Smooth muscle cell (in vitro differentiated cells): Measurements from ENCODE around the gene TSEN15. TPM values are rescaled to one million over a fixed set of nuclear protein-coding genes. Genes with fewer than 3 reads are reported as not detected.
"Not testable (repeated sequence)": the region's sequence is repeated elsewhere in the genome, so short reads cannot be mapped to it uniquely, and the experiment has no call there.

Experiments used
- DNase-seq: peaks from one replicate; lab custom pipeline; 2025; ENCODE audit not compliant: unreplicated experiment; lab: John Stamatoyannopoulos, UW
- H2AFZ ChIP-seq: fragments of 200-600 bp; sonication (generic); 2 replicates; pipeline ENCODE4 v1.6.0; 2016; ENCODE audit warnings: antibody characterized with exemption, low read depth, mild to moderate bottlenecking
- H3F3A ChIP-seq: fragments of 200-600 bp; sonication (generic); 2 replicates; pipeline ENCODE4 v1.6.0; 2017; ENCODE audit warnings: antibody characterized with exemption, low read depth
- H3K27ac ChIP-seq: fragments of 200-600 bp; sonication (generic); 2 replicates; pipeline ENCODE4 v1.5.1; 2016; ENCODE audit warnings: low read depth, mild to moderate bottlenecking
- H3K27me3 ChIP-seq: fragments of 200-600 bp; sonication (generic); 2 replicates; pipeline ENCODE4 v1.6.1; 2016; ENCODE audit warnings: low read depth, mild to moderate bottlenecking
- H3K36me3 ChIP-seq: fragments of 200-600 bp; sonication (generic); 2 replicates; pipeline ENCODE4 v1.5.1; 2016; ENCODE audit warnings: low read depth
- H3K4me1 ChIP-seq: fragments of 200-600 bp; sonication (generic); 2 replicates; pipeline ENCODE4 v1.5.1; 2016; ENCODE audit warnings: low read depth
- H3K4me2 ChIP-seq: fragments of 200-600 bp; sonication (generic); 2 replicates; pipeline ENCODE4 v1.6.0; 2016; ENCODE audit warnings: mild to moderate bottlenecking
- H3K4me3 ChIP-seq: fragments of 200-600 bp; sonication (generic); 2 replicates; pipeline ENCODE4 v1.5.1; 2016; ENCODE audit warnings: mild to moderate bottlenecking
- H3K79me2 ChIP-seq: fragments of 200-600 bp; sonication (generic); 2 replicates; pipeline ENCODE4 v1.6.0; 2016; ENCODE audit warnings: low read depth, mild to moderate bottlenecking
- H3K9ac ChIP-seq: fragments of 200-600 bp; sonication (generic); 2 replicates; pipeline ENCODE4 v1.6.0; 2016; ENCODE audit warnings: low read depth
- H3K9me3 ChIP-seq: fragments of 200-600 bp; sonication (generic); replicated peaks from 2 replicates; pipeline ENCODE4 v1.5.1; 2016; ENCODE audit warnings: low read depth
- H4K20me1 ChIP-seq: fragments of 200-600 bp; sonication (generic); 2 replicates; pipeline ENCODE4 v1.6.0; 2016; ENCODE audit warnings: low read depth
- WGBS: methylation state at CpG from one replicate; pipeline ENCODE4 v1.1.7; 2016; ENCODE audit warnings: low lambda C conversion rate; 5-methylcytosine and 5-hydroxymethylcytosine counted together
- polyA plus RNA-seq: library from polyadenylated mRNA; unstranded; fragments of >200 nt; fragmentation: Nextera tagmentation; extraction: Ambion mirVana; gene quantifications from 2 replicates; pipeline ENCODE4 v1.2.1, GENCODE V29; 2016
- total RNA-seq: library from RNA; depleted of rRNA; stranded (reverse); fragments of >200 nt; gene quantifications from 2 replicates; pipeline ENCODE4 v1.2.3, GENCODE V29; 2014
- TF ChIP-seq, protein P1 (sequence below): fragments of 200-600 bp; sonication (generic); IDR thresholded peaks from 2 replicates; pipeline ENCODE4 v1.5.1; 2017; ENCODE audit warnings: borderline replicate concordance, mild to moderate bottlenecking, antibody characterized with exemption; ENCODE audit not compliant: insufficient read depth, poor library complexity, severe bottlenecking

Gene TSEN15
- total and polyA plus RNA-seq, 2 experiments from 2014 or later, result 35.6 to 82.0 TPM

DNA sequence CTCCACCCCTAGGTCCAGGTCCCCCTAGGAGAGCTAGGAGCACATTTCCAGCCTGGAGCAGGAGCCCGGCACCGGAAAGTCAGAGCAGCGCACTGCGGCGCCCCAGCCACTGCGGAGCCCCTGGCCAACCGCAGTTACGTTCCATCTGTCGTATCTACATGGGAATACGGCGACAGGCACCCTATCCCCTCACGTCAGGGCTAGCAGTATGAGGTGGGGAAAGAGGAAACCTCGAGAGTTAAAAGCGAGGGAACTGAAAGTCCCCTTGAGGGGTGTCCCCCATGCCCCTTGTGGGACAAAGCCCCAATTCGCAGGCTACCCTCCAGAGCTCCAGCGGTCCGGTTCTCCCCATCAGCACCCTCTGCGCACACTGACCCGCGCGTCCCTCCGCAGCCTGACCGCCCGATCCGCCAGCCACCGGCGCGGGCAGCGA lies 15.0 kb upstream of the TSEN15 start:
- TF ChIP-seq, protein P1, sequence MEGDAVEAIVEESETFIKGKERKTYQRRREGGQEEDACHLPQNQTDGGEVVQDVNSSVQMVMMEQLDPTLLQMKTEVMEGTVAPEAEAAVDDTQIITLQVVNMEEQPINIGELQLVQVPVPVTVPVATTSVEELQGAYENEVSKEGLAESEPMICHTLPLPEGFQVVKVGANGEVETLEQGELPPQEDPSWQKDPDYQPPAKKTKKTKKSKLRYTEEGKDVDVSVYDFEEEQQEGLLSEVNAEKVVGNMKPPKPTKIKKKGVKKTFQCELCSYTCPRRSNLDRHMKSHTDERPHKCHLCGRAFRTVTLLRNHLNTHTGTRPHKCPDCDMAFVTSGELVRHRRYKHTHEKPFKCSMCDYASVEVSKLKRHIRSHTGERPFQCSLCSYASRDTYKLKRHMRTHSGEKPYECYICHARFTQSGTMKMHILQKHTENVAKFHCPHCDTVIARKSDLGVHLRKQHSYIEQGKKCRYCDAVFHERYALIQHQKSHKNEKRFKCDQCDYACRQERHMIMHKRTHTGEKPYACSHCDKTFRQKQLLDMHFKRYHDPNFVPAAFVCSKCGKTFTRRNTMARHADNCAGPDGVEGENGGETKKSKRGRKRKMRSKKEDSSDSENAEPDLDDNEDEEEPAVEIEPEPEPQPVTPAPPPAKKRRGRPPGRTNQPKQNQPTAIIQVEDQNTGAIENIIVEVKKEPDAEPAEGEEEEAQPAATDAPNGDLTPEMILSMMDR, result no peak
- H4K20me1 ChIP-seq, result no peaks in the 10 kb centered on the region
- peak overlapping the region; percentile 67 for H3K4me3 ChIP-seq
- H3K27me3 ChIP-seq, result peaks cover 72% of the 10 kb centered on the region
- no peak for DNase-seq
- no peaks in the 10 kb centered on the region for H3K9me3 ChIP-seq
- peaks cover 11% of the 10 kb centered on the region for H3K4me1 ChIP-seq
- H3K4me2 ChIP-seq, result peak overlapping the region; percentile 99
- H2AFZ ChIP-seq, result peak overlapping the region; percentile 67
- H3K79me2 ChIP-seq, result no peaks in the 10 kb centered on the region
- H3K36me3 ChIP-seq, result no peaks in the 10 kb centered on the region
- no peak overlapping the region for H3K27ac ChIP-seq
- no peak overlapping the region for H3K9ac ChIP-seq
- no peaks in the 10 kb centered on the region for H3F3A ChIP-seq
- under 1% methylated on average over 28 of the region's 29 CpGs for WGBS

- Histone ChIP-seq H3F3A (no peaks in the 10 kb centered on the region), H3K4me1 (peaks cover 11% of the 10 kb centered on the region), H3K79me2 (no peaks in the 10 kb centered on the region), H4K20me1 (no peaks in the 10 kb centered on the region), H3K4me2 (peak overlapping the region; percentile 99), H3K9me3 (no peaks in the 10 kb centered on the region), H2AFZ (no peak overlapping the region), H3K36me3 (no peaks in the 10 kb centered on the region), H3K27ac (no peak overlapping the region), H3K4me3 (peak overlapping the region; percentile 67), H3K9ac (no peak overlapping the region), H3K27me3 (peaks cover 62% of the 10 kb centered on the region)
- no peak for DNase-seq
- TF ChIP-seq, protein P1, result no peak
- WGBS, result 89% methylated on average over 13 of the region's 13 CpGs
Measured at GRCh38 chr1:184037849-184038591, 13.5 kb upstream of the TSEN15 start.

GRCh38 chr1:184039126-184039525 lies 12.4 kb upstream of the TSEN15 start:
- Histone ChIP-seq H3K4me1 (peaks cover 11% of the 10 kb centered on the region), H3F3A (no peaks in the 10 kb centered on the region), H2AFZ (no peak overlapping the region), H3K27me3 (peaks cover 52% of the 10 kb centered on the region), H3K36me3 (no peaks in the 10 kb centered on the region), H3K9me3 (no peaks in the 10 kb centered on the region), H4K20me1 (no peaks in the 10 kb centered on the region), H3K4me3 (no peak overlapping the region), H3K9ac (no peak overlapping the region), H3K27ac (no peak overlapping the region), H3K79me2 (no peaks in the 10 kb centered on the region), H3K4me2 (no peak overlapping the region)
- WGBS, result 94% methylated on average over 4 of the region's 4 CpGs
- TF ChIP-seq, protein P1, result no peak
- DNase-seq, result no peak

DNA sequence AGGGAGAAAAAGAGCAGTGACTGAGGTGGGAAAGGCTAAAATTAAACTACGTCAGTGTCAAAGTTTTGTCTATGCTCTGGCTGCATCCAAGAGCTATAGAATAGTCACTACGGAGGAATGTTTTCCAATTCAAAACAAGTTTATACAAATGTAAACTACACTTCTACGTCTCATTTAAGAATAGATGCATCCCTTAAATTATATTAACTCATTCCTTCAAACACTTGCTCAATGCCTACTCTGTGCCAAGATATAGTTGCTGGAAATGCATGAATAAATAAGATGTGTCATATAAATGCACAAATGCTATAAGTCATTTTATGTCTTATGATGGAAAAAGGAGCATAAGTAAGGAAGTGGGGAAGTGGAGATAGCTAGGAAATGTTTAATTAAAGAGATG lies 9.8 kb upstream of the TSEN15 start:
- Histone ChIP-seq H3F3A (no peaks in the 10 kb centered on the region), H2AFZ (no peak overlapping the region), H3K4me1 (peaks cover 7% of the 10 kb centered on the region), H3K36me3 (no peaks in the 10 kb centered on the region), H4K20me1 (no peaks in the 10 kb centered on the region), H3K9ac (no peak overlapping the region), H3K4me2 (no peak overlapping the region), H3K27ac (no peak overlapping the region), H3K9me3 (no peaks in the 10 kb centered on the region), H3K79me2 (no peaks in the 10 kb centered on the region), H3K4me3 (no peak overlapping the region), H3K27me3 (peaks cover 26% of the 10 kb centered on the region)
- 83% methylated on average over 3 of the region's 3 CpGs for WGBS
- no peak for DNase-seq
- TF ChIP-seq, protein P1, result no peak

GRCh38 chr1:184043315-184043714 lies 8.2 kb upstream of the TSEN15 start:
- not testable (repeated sequence) for H3K27ac ChIP-seq, H3K36me3 ChIP-seq, H3K4me1 ChIP-seq, H3K4me2 ChIP-seq, H3K9me3 ChIP-seq, H3K4me3 ChIP-seq, H3K9ac ChIP-seq, H3K79me2 ChIP-seq, H2AFZ ChIP-seq, DNase-seq, H4K20me1 ChIP-seq, H3F3A ChIP-seq
- peaks cover 14% of the 10 kb centered on the region for H3K27me3 ChIP-seq
- WGBS, result 96% methylated on average over 2 of the region's 2 CpGs
